GM12892 (cell line): ENCODE measurements around the gene NOC4L.

Experiments used
- DNase-seq: peaks from one replicate; pipeline ENCODE4 v3.0.0; 2011; ENCODE audit not compliant: insufficient read length
- FAIRE-seq: peaks from 2 replicates; lab custom pipeline; 2011; peaks lifted over from hg19 to GRCh38; lab: Jason Lieb, UNC
- POLR2A ChIP-seq: IDR thresholded peaks from 2 replicates; pipeline ENCODE4 v1.6.1; 2011; ENCODE audit warnings: low read depth, low read length, control low read depth
- POLR2AphosphoS5 ChIP-seq: IDR thresholded peaks from 2 replicates; pipeline ENCODE4 v1.6.1; 2011; ENCODE audit warnings: low read depth, low read length, control low read depth
- TAF1 ChIP-seq: IDR thresholded peaks from 2 replicates; pipeline ENCODE4 v1.6.1; 2011; ENCODE audit warnings: low read depth, mild to moderate bottlenecking, control low read depth, low read length, borderline replicate concordance

The NOC4L gene

GRCh38 chr12:132109741-132110140, 34.5 kb upstream of the NOC4L start:
- no peak for FAIRE-seq
- no peak for DNase-seq
- no peak for TF ChIP-seq TAF1
- no peak for TF ChIP-seq POLR2AphosphoS5
- TF ChIP-seq POLR2A, result no peak

- DNase-seq, result no peak
- TF ChIP-seq POLR2A (no peak), POLR2AphosphoS5 (no peak), TAF1 (no peak)
- FAIRE-seq, result no peak
These were observed 33.6 kb upstream of the NOC4L start for GRCh38 chr12:132110677-132111076.

- no peak for TF ChIP-seq TAF1
- TF ChIP-seq POLR2AphosphoS5, result no peak
- no peak for TF ChIP-seq POLR2A
- DNase-seq, result no peak
- FAIRE-seq, result no peak
These were observed 32.5 kb upstream of the NOC4L start for GRCh38 chr12:132111654-132112304.

GRCh38 chr12:132114667-132115066, 29.6 kb upstream of the NOC4L start:
- DNase-seq (no peak), FAIRE-seq (no peak)
- no peak for TF ChIP-seq TAF1
- no peak for TF ChIP-seq POLR2AphosphoS5
- no peak for TF ChIP-seq POLR2A

- FAIRE-seq, result no peak
- TF ChIP-seq POLR2A (no peak), POLR2AphosphoS5 (no peak), TAF1 (no peak)
These were observed 28.8 kb upstream of the NOC4L start for GRCh38 chr12:132115500-132115899.

GRCh38 chr12:132116709-132117557, 27.3 kb upstream of the NOC4L start:
- no peak for FAIRE-seq
- no peak for DNase-seq
- no peak for TF ChIP-seq TAF1
- no peak for TF ChIP-seq POLR2AphosphoS5
- TF ChIP-seq POLR2A, result no peak

More at GRCh38 chr12:132115500-132115899, 28.8 kb upstream of the NOC4L start:
- no peak for DNase-seq

GRCh38 chr12:132117558-132117875, 26.7 kb upstream of the NOC4L start:
- DNase-seq (no peak), FAIRE-seq (no peak)
- no peak for TF ChIP-seq TAF1
- no peak for TF ChIP-seq POLR2AphosphoS5
- no peak for TF ChIP-seq POLR2A

- TF ChIP-seq POLR2A (no peak), TAF1 (no peak), POLR2AphosphoS5 (no peak)
- FAIRE-seq, result no peak
These were observed 25.4 kb upstream of the NOC4L start for GRCh38 chr12:132118876-132119275.

GRCh38 chr12:132121283-132121682, 23.0 kb upstream of the NOC4L start:
- TF ChIP-seq TAF1, result no peak
- no peak for TF ChIP-seq POLR2A
- TF ChIP-seq POLR2AphosphoS5, result no peak
- FAIRE-seq, result no peak
- DNase-seq, result no peak

More at GRCh38 chr12:132118876-132119275, 25.4 kb upstream of the NOC4L start:
- DNase-seq, result no peak

- DNase-seq, result no peak
- no peak for FAIRE-seq
- no peak for TF ChIP-seq POLR2A
- no peak for TF ChIP-seq POLR2AphosphoS5
- TF ChIP-seq TAF1, result no peak
These were observed 20.1 kb upstream of the NOC4L start for GRCh38 chr12:132123970-132124765.

- no peak for FAIRE-seq
- no peak for TF ChIP-seq POLR2AphosphoS5
- no peak for TF ChIP-seq TAF1
- TF ChIP-seq POLR2A, result no peak
These were observed 19.4 kb upstream of the NOC4L start for GRCh38 chr12:132124766-132125425.

More at GRCh38 chr12:132124766-132125425, 19.4 kb upstream of the NOC4L start:
- DNase-seq, result no peak
